NCI-H1092 treated with DMSO at 0.1 percent for 48 hours (cell line): Measurements from ENCODE around the gene OXA1L.
"Not testable (repeated sequence)": the region's sequence is repeated elsewhere in the genome, so short reads cannot be mapped to it uniquely, and the experiment has no call there.

Source experiments
- DNase-seq: peaks from one replicate; lab custom pipeline; 2025; lab: John Stamatoyannopoulos, UW

The OXA1L gene

GRCh38 chr14:22769369-22769768, 2.9 kb downstream of the OXA1L start:
- no peak for DNase-seq

GRCh38 chr14:22770481-22771187, 4.1 kb downstream of the OXA1L start:
- DNase-seq: no peak

- no peak for DNase-seq
These were observed 6.2 kb downstream of the OXA1L start for GRCh38 chr14:22772725-22773124.

- DNase-seq: no peak
These were observed 6.9 kb downstream of the OXA1L start for GRCh38 chr14:22773162-22774010.

- no peak for DNase-seq
These were observed 7.7 kb downstream of the OXA1L start for GRCh38 chr14:22774011-22774706.

GRCh38 chr14:22776215-22776614, 9.7 kb downstream of the OXA1L start:
- DNase-seq: no peak

GRCh38 chr14:22776849-22777248, 10.4 kb downstream of the OXA1L start:
- not testable (repeated sequence) for DNase-seq

- no peak for DNase-seq
These were observed 11.6 kb downstream of the OXA1L start for GRCh38 chr14:22778084-22778483.

- DNase-seq: no peak
These were observed 13.7 kb downstream of the OXA1L start for GRCh38 chr14:22780105-22780679.

- no peak for DNase-seq
These were observed 14.4 kb downstream of the OXA1L start for GRCh38 chr14:22780941-22781300.

GRCh38 chr14:22781301-22781991, 15.0 kb downstream of the OXA1L start:
- no peak for DNase-seq

- DNase-seq: no peak
These were observed 20.2 kb downstream of the OXA1L start for GRCh38 chr14:22786685-22787084.

- no peak for DNase-seq
These were observed 24.8 kb downstream of the OXA1L start for GRCh38 chr14:22791301-22791700.

GRCh38 chr14:22792158-22792557, 25.7 kb downstream of the OXA1L start:
- no peak for DNase-seq

- DNase-seq: not testable (repeated sequence)
These were observed 27.1 kb downstream of the OXA1L start for GRCh38 chr14:22793550-22793949.

GRCh38 chr14:22793976-22794375, 27.5 kb downstream of the OXA1L start:
- DNase-seq: no peak

- DNase-seq: no peak
These were observed 28.1 kb downstream of the OXA1L start for GRCh38 chr14:22794551-22794951.

GRCh38 chr14:22796087-22796707, 29.7 kb downstream of the OXA1L start:
- no peak for DNase-seq

- DNase-seq: no peak
These were observed 30.8 kb downstream of the OXA1L start for GRCh38 chr14:22797017-22797917.

- DNase-seq: no peak
These were observed 32.0 kb downstream of the OXA1L start for GRCh38 chr14:22798528-22798927.
